Right cardiac atrium (tissue), 5 donors: ENCODE data around the gene OR5H2. TPM values are rescaled to one million over a fixed set of nuclear protein-coding genes. Genes with fewer than 3 reads are reported as not detected.

Source experiments
- ATAC-seq, 2 donors: fragments of 200-7000 bp; cut with Tn5 transposase; one replicate each; pipeline versions ENCODE4 v1.8.0 to v1.9.1; 2020; ENCODE audit warnings: moderate library complexity in 2 of 2, mild to moderate bottlenecking in 1 of 2
- DNase-seq, 3 donors: peaks; one replicate each; pipeline ENCODE4 v3.0.0-alpha.2; 2020
- H3K27ac ChIP-seq: one replicate; pipeline ENCODE4 v1.5.1; 2013; ENCODE audit warnings: mild to moderate bottlenecking, low read length, control low read depth, moderate library complexity
- H3K27me3 ChIP-seq: one replicate; pipeline ENCODE4 v1.6.1; 2013; ENCODE audit not compliant: control insufficient read depth, insufficient read depth
- H3K4me1 ChIP-seq: one replicate; pipeline ENCODE4 v1.6.1; 2013; ENCODE audit warnings: low read length; ENCODE audit not compliant: control insufficient read depth, insufficient read depth
- H3K4me3 ChIP-seq: one replicate; pipeline ENCODE4 v1.5.1; 2013; ENCODE audit warnings: low read length, control low read depth
- H3K9me3 ChIP-seq: one replicate; pipeline ENCODE4 v1.6.1; 2013; ENCODE audit warnings: low read length; ENCODE audit not compliant: control insufficient read depth
- WGBS: extraction: QIAGEN DNeasy Blood & Tissue Kit; methylation state at CpG from one replicate; pipeline ENCODE4 v1.1.7; 2013; 5-methylcytosine and 5-hydroxymethylcytosine counted together
- intact Hi-C, 4 donors: fragments of 100-400 bp; cut with DNase I; formaldehyde crosslinking; loops; one replicate each; pipeline versions ENCODE4 v1.11.0 to v1.14.0; 2022 to 2023
- polyA plus RNA-seq: library from polyadenylated mRNA; stranded (reverse); fragments of 200-250 nt; gene quantifications from one replicate; pipeline ENCODE4 v1.2.3, GENCODE V29; 2013
- total RNA-seq, 4 donors: library from RNA; stranded (reverse); fragmentation: NEBNext Ultra II Directional; extraction: Animal tissue kit (Norgen Biotek cat#: 25700); gene quantifications; one replicate each; pipeline ENCODE4 v1.2.1, GENCODE V29; 2021
- donor health status: healthy with polysubstance abuse.
- donor health status: DM: no; HTN: yes; CAD: no.
- donor health status: DM: no; HTN: no; CAD: no.
- donor health status: DM: no; HTN: yes; CAD: no; lungs with severe emphysema.
- donor health status: DM: yes; HTN: yes; CAD: no.

OR5H2 gene
- total and polyA plus RNA-seq, 5 donors = not detected

DNA sequence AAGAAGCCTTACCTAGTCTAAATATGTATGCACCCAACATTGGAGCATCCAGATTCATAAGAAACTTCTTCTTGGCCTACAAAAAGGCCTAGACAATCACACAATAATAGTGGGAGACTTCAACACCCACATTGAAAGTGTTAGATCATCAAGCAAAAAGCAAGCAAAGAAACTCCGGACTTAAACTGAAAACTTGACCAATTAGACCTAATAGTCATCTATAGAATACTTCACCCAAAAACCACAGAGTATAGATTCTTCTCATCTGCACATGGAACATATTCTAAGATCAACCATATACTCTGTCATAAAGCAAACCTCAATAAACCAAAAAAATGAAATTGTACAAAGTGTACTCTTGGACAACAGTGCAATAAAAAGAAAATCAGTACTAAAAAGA, 49.0 kb downstream of the OR5H2 start:
- Histone ChIP-seq H3K4me1 (no peaks in the 10 kb centered on the region), H3K27ac (no peak overlapping the region), H3K4me3 (no peak overlapping the region), H3K9me3 (no peaks in the 10 kb centered on the region), H3K27me3 (no peaks in the 10 kb centered on the region)
- 86% methylated on average over 1 of the region's 1 CpG for WGBS
- DNase-seq = no peak
- intact Hi-C loops = loop anchor here in 1 of 4 donors (2.0 kb wide), 1 partner anchor 293 kb away; no protein-coding TSS in a partner anchor
- ATAC-seq = no peak

Other genes with a start within 250 kb of the OR5H2 start
- gene GABRR3, start 247.2 kb upstream of the OR5H2 start, total RNA-seq = not detected
- not detected for gene GABRR3, start 247.2 kb upstream of the OR5H2 start, polyA plus RNA-seq
- not detected for gene OR5AC2, start 195.3 kb upstream of the OR5H2 start, total RNA-seq
- gene OR5AC2, start 195.3 kb upstream of the OR5H2 start, polyA plus RNA-seq = not detected
- gene OR5H1, start 151.8 kb upstream of the OR5H2 start, total RNA-seq = not detected
- not detected for gene OR5H1, start 151.8 kb upstream of the OR5H2 start, polyA plus RNA-seq
- not detected for gene OR5H14, start 135.0 kb upstream of the OR5H2 start, total RNA-seq
- gene OR5H14, start 135.0 kb upstream of the OR5H2 start, polyA plus RNA-seq = not detected
- gene OR5H15, start 115.8 kb upstream of the OR5H2 start, total RNA-seq = not detected
- not detected for gene OR5H15, start 115.8 kb upstream of the OR5H2 start, polyA plus RNA-seq
- gene OR5H6, start 18.3 kb upstream of the OR5H2 start, total RNA-seq = not detected
- gene OR5H6, start 18.3 kb upstream of the OR5H2 start, polyA plus RNA-seq = not detected
- gene OR5K4, start 71.3 kb downstream of the OR5H2 start, total RNA-seq = not detected
- not detected for gene OR5K4, start 71.3 kb downstream of the OR5H2 start, polyA plus RNA-seq
- gene OR5K3, start 108.2 kb downstream of the OR5H2 start, total RNA-seq = not detected
- not detected for gene OR5K3, start 108.2 kb downstream of the OR5H2 start, polyA plus RNA-seq
- gene OR5K1, start 180.7 kb downstream of the OR5H2 start, total RNA-seq = not detected
- gene OR5K1, start 180.7 kb downstream of the OR5H2 start, polyA plus RNA-seq = not detected
- gene OR5K2, start 215.2 kb downstream of the OR5H2 start, total RNA-seq = not detected
- not detected for gene OR5K2, start 215.2 kb downstream of the OR5H2 start, polyA plus RNA-seq
- 100 to 1,000 TPM in 1 of 4 donors, 10 to 100 TPM in 3; 93.4 to 103 (median 96.9) TPM for gene CLDND1, start 240.4 kb downstream of the OR5H2 start, total RNA-seq
- 64.0 TPM for gene CLDND1, start 240.4 kb downstream of the OR5H2 start, polyA plus RNA-seq
- not detected for gene GPR15, start 249.5 kb downstream of the OR5H2 start, total RNA-seq
- gene GPR15, start 249.5 kb downstream of the OR5H2 start, polyA plus RNA-seq = not detected